HepG2 (cell line): ENCODE measurements around the gene SH2D3A. TPM values are rescaled to one million over a fixed set of nuclear protein-coding genes. Genes with fewer than 3 reads are reported as not detected.
"Not testable (repeated sequence)": the region's sequence is repeated elsewhere in the genome, so short reads cannot be mapped to it uniquely, and the experiment has no call there.

ENCODE experiments used
- ATAC-seq: fragments of 200-7000 bp; cut with Tn5 transposase; 3 replicates; pipeline ENCODE4 v1.9.1; 2020; ENCODE audit warnings: mild to moderate bottlenecking, moderate library complexity
- BruUV-seq: library from RNA; stranded (reverse); fragments of 400-500 nt; replicated peaks from 2 replicates; lab custom pipeline; 2021; lab: Mats Ljungman, UMichigan
- CTCF ChIA-PET: fragments of 300-600 bp; formaldehyde crosslinking; extraction: SDS; loops from one replicate; lab custom pipeline; 2021; ENCODE audit warnings: low total read pairs, inconsistent platforms, low intra/inter-chr PET ratio; lab: Yijun Ruan, JAX
- POLR2A ChIA-PET: fragments of 350-600 bp; sonication (Branson Sonifier 250); formaldehyde crosslinking; loops from one replicate; lab custom pipeline; 2020; ENCODE audit warnings: antibody characterized with exemption, inconsistent platforms; lab: Yijun Ruan, JAX
- DNase-seq: peaks from one replicate; pipeline ENCODE4 v3.0.0-alpha.2; 2015; ENCODE audit warnings: low spot score
- FAIRE-seq: peaks from 3 replicates; lab custom pipeline; 2011; peaks lifted over from hg19 to GRCh38; lab: Jason Lieb, UNC
- H2AFZ ChIP-seq: one replicate; pipeline ENCODE4 v1.6.1; 2011; ENCODE audit warnings: low read length, inconsistent platforms
- H3K27ac ChIP-seq: fragments of 300-600 bp; 3 replicates; pipeline ENCODE4 v1.8.0; 2011; ENCODE audit warnings: mixed run types, mild to moderate bottlenecking, mixed read lengths, low read length, inconsistent platforms; ENCODE audit not compliant: insufficient read depth; ENCODE audit errors: extremely low read length
- H3K27me3 ChIP-seq, 2 experiments: fragments of 200-600 bp in 1 of 2; 2 replicates in 1 of 2; 3 replicates in 1 of 2; pipeline versions ENCODE4 v1.6.0 to v1.8.0; 2011; ENCODE audit warnings: low read length in 2 of 2, mild to moderate bottlenecking in 2 of 2, moderate library complexity in 2 of 2, inconsistent platforms in 1 of 2; ENCODE audit not compliant: insufficient read depth in 2 of 2, control insufficient read depth in 1 of 2
- H3K36me3 ChIP-seq, 2 experiments: fragments of 200-600 bp in 1 of 2; replicated peaks in 1 of 2; 2 replicates in 1 of 2; 3 replicates in 1 of 2; pipeline versions ENCODE4 v1.5.1 to v1.8.0; 2011; ENCODE audit warnings: low read length in 2 of 2, inconsistent platforms in 1 of 2; ENCODE audit not compliant: insufficient read depth in 2 of 2, control insufficient read depth in 1 of 2
- H3K4me1 ChIP-seq: 2 replicates; pipeline ENCODE4 v1.5.1; 2012; ENCODE audit warnings: low read length, inconsistent platforms; ENCODE audit not compliant: insufficient read depth
- H3K4me2 ChIP-seq: 2 replicates; pipeline ENCODE4 v1.6.0; 2011; ENCODE audit warnings: low read depth, low read length, inconsistent platforms
- H3K4me3 ChIP-seq, 3 experiments: fragments of 200-600 bp in 1 of 3; sonication (generic), shearing (Covaris generic) in 1 of 3; replicated peaks in 1 of 3; 2 replicates each; pipeline ENCODE4 v1.5.1; 2011 to 2016; ENCODE audit warnings: low read length in 3 of 3, inconsistent platforms in 2 of 3, low read depth in 2 of 3, mild to moderate bottlenecking in 2 of 3, control low read depth in 1 of 3, mixed read lengths in 1 of 3; ENCODE audit not compliant: insufficient read depth in 1 of 3
- H3K79me2 ChIP-seq: one replicate; pipeline ENCODE4 v1.6.1; 2011; ENCODE audit warnings: low read length, inconsistent platforms; ENCODE audit not compliant: insufficient read depth
- H3K9ac ChIP-seq: 2 replicates; pipeline ENCODE4 v1.6.0; 2011; ENCODE audit warnings: mild to moderate bottlenecking, low read depth, low read length, inconsistent platforms; ENCODE audit not compliant: insufficient read depth
- H3K9me3 ChIP-seq: 2 replicates; pipeline ENCODE4 v1.5.1; 2012; ENCODE audit warnings: mild to moderate bottlenecking, low read length
- H4K20me1 ChIP-seq: 2 replicates; pipeline ENCODE4 v1.6.0; 2011; ENCODE audit warnings: inconsistent platforms, mild to moderate bottlenecking, low read length, moderate library complexity; ENCODE audit not compliant: insufficient read depth
- JDP2 ChIP-seq: sonication (generic); formaldehyde crosslinking; IDR thresholded peaks from 2 replicates; pipeline ENCODE4 v1.8.1; 2022; ENCODE audit warnings: missing genetic modification reagents, borderline replicate concordance
- KLF12 ChIP-seq: sonication (generic); formaldehyde crosslinking; IDR thresholded peaks from 2 replicates; pipeline ENCODE4 v1.4.0; 2020; ENCODE audit warnings: missing genetic modification reagents, borderline replicate concordance
- SETDB1 ChIP-seq: sonication (generic); formaldehyde crosslinking; IDR thresholded peaks from 2 replicates; pipeline ENCODE4 v1.5.1; 2020; ENCODE audit warnings: missing genetic modification reagents, mild to moderate bottlenecking, borderline replicate concordance
- SNAPC2 ChIP-seq: sonication (generic); formaldehyde crosslinking; IDR thresholded peaks from 2 replicates; pipeline ENCODE4 v1.8.1; 2022; ENCODE audit warnings: mild to moderate bottlenecking, missing genetic modification reagents
- WGBS: methylation state at CpG from one replicate; pipeline ENCODE4 v1.1.6; 2017; ENCODE audit warnings: low lambda C conversion rate; 5-methylcytosine and 5-hydroxymethylcytosine counted together
- in situ Hi-C: cut with HindIII; loops from 2 replicates; pipeline ENCODE4 v1.10.0; 2017; ENCODE audit warnings: low pct_unique_long_range_greater_than_20kb; ENCODE audit not compliant: extremely low pct_ligation_motif_present
- intact Hi-C: fragments of 100-400 bp; cut with micrococcal nuclease; formaldehyde crosslinking; loops from one replicate; pipeline ENCODE4 v1.10.0; 2022; ENCODE audit not compliant: unreplicated experiment
- polyA plus RNA-seq, 8 experiments: library from polyadenylated mRNA; depleted of rRNA in 3 of 8; stranded (reverse) in 7 of 8; unstranded in 1 of 8; fragments of >200 nt; fragmentation: Illumina TruSeq in 4 of 8; extraction: Trizol in 4 of 8; gene quantifications; 2 replicates each; pipeline versions ENCODE4 v1.2.1 to v1.2.3, GENCODE V29; 2011 to 2016; ENCODE audit warnings: low read depth in 4 of 8, missing spikeins in 1 of 8, mixed read lengths in 1 of 8; ENCODE audit not compliant: insufficient read depth in 1 of 8
- total RNA-seq, 5 experiments: library from RNA; depleted of rRNA; stranded (reverse); fragments of >200 nt; fragmentation: Illumina TruSeq; extraction: Trizol; gene quantifications; 2 replicates each; pipeline ENCODE4 v1.2.3, GENCODE V29; 2016; ENCODE audit warnings: low read depth in 1 of 5
- TF ChIP-seq, protein P1 (sequence below): sonication (generic); formaldehyde crosslinking; IDR thresholded peaks from 2 replicates; pipeline ENCODE4 v1.9.0; 2021; ENCODE audit warnings: missing genetic modification reagents, mild to moderate bottlenecking, borderline replicate concordance
- TF ChIP-seq, protein P2 (sequence below): sonication (generic); formaldehyde crosslinking; IDR thresholded peaks from 2 replicates; pipeline ENCODE4 v1.5.0; 2020; ENCODE audit warnings: missing genetic modification reagents, mild to moderate bottlenecking, borderline replicate concordance
- TF ChIP-seq, protein P3 (sequence below): sonication (generic); formaldehyde crosslinking; IDR thresholded peaks from 2 replicates; pipeline ENCODE4 v1.4.0; 2020; ENCODE audit warnings: mild to moderate bottlenecking, low read depth, missing genetic modification reagents

The SH2D3A gene
- total and polyA plus RNA-seq, 2 of the 13 experiments (the other 11 are each of a cell fraction or from before 2014, with no cell fraction given), result 1.0 to 2.2 TPM

DNA sequence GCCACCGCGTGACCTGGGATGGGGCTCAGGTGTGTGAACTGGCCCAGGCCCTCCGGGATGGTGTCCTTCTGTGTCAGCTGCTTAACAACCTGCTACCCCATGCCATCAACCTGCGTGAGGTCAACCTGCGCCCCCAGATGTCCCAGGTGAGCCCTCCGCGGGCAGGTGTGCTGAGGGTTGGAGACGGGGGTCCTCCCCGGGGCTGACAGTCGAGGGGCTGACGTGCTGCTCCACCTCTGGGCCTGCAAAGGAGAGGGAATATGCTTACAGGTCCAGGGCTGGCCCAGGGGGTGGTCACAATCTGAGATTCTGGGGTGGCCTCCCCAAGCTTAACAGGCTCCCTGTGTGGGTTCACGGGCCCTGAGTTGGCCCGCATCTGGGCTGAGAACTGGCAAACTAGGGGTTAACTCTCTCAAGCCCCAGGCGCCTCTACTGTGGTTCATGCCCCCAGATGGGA lies 5.7 kb upstream of the SH2D3A start (continued):
- TF ChIP-seq, protein P1, sequence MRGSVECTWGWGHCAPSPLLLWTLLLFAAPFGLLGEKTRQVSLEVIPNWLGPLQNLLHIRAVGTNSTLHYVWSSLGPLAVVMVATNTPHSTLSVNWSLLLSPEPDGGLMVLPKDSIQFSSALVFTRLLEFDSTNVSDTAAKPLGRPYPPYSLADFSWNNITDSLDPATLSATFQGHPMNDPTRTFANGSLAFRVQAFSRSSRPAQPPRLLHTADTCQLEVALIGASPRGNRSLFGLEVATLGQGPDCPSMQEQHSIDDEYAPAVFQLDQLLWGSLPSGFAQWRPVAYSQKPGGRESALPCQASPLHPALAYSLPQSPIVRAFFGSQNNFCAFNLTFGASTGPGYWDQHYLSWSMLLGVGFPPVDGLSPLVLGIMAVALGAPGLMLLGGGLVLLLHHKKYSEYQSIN (CRISPR knock-in tag), result no peak
- TF ChIP-seq, all 625 proteins: peak for 0

DNA sequence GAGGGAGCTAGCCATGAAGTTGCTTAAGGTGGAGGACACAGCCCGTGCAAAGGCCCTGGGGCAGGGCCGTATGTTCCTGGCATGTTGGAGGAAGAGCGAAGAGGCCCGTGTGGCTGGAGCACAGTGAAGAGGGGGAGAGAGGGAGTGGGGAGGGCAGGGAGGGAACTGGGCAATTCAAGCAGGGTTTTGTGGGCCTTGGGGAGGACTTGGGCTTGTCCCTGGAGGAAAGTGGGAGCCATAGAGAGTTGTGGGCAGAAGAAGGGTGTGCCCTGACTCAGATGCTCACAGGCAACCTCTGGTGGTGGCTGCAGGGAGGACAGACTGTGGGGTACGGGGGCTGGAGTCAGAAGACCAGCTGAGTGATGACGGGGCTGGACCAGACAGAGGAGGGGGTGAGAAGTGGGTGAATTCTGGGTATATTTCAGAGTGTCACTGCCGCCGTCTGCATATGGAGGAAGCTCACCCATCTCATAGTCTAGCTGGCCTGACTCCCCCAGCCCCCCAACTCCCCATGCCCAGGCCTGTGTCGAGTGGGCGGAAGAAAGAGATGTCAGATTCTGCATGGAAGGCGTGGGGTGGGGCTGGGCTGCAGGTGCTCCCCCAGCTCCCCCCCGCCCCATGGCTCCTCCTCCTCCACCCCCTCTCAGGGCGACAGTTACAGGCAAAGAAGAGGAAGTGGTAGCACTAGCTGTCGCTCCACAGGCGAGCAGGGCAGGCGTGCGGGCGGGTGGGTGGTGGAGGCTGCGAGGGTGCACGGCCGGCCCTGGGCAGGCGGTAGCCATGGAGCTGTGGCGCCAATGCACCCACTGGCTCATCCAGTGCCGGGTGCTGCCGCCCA lies 5.0 kb upstream of the SH2D3A start, which contains the start of gene VAV1:
Gene VAV1 (plus strand): TSS at position 681 of the 838 bp plus-strand sequence. CDS start 100 bp downstream, at position 781.
- Histone ChIP-seq H2AFZ (no peak within 1 kb of the TSS), H3K27ac (no peak within 1 kb of the TSS), H3K9me3 (no peaks in the 10 kb centered on the region), H3K36me3 (no peaks in the 10 kb centered on the region), H3K4me3 (no peak within 1 kb of the TSS), H3K4me1 (peaks cover 9% of the 10 kb centered on the region), H3K79me2 (no peaks in the 10 kb centered on the region), H3K27me3 (no peaks in the 10 kb centered on the region), H4K20me1 (no peaks in the 10 kb centered on the region), H3K4me2 (no peak within 1 kb of the TSS)
- DNase-seq (no peak), ATAC-seq (no peak)
- CTCF ChIA-PET, result no interaction called here
- BruUV-seq, result no TSS peak
- in situ Hi-C loops, result no loop called here
- 51% methylated on average over 18 of the region's 25 CpGs for WGBS
- intact Hi-C loops, result no loop called here
- TF ChIP-seq SNAPC2 (CRISPR knock-in tag) (no peak), SETDB1 (CRISPR knock-in tag) (no peak), JDP2 (CRISPR knock-in tag) (no peak), KLF12 (CRISPR knock-in tag) (no peak)
- TF ChIP-seq, protein P2, sequence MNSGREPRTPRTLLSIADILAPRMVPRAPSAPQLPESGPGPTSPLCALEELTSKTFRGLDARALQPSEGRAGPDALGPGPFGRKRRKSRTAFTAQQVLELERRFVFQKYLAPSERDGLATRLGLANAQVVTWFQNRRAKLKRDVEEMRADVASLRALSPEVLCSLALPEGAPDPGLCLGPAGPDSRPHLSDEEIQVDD (CRISPR knock-in tag), result no peak
- TF ChIP-seq, protein P3, sequence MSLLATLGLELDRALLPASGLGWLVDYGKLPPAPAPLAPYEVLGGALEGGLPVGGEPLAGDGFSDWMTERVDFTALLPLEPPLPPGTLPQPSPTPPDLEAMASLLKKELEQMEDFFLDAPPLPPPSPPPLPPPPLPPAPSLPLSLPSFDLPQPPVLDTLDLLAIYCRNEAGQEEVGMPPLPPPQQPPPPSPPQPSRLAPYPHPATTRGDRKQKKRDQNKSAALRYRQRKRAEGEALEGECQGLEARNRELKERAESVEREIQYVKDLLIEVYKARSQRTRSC, result no peak
- TF ChIP-seq, all 625 proteins: peak for 0
- no peak for FAIRE-seq
- POLR2A ChIA-PET, result no interaction called here
- no peak within 1 kb of the TSS for H3K9ac ChIP-seq

DNA sequence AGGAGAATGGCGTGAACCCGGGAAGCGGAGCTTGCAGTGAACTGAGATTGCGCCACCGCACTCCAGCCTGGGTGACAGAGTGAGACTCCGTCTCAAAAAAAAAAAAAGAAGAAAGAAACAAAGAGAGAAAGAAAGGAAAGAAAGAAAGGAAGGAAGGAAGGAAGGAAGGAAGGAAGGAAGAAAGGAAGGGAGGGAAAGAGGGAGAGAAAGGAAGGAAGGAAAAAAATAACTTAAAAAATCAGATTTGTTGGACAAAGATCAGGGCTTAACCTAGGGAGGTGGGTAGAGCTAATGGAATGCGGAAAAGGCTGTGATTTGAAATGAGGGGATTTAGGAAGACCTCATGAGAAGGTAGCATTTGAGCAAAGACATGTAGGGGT lies 4.4 kb upstream of the SH2D3A start:
- FAIRE-seq, H3K9me3 ChIP-seq, CTCF ChIA-PET, DNase-seq, ATAC-seq, BruUV-seq, H3K36me3 ChIP-seq, H3K27me3 ChIP-seq, H3K4me2 ChIP-seq, H3K4me3 ChIP-seq, in situ Hi-C loops, intact Hi-C loops, POLR2A ChIA-PET, H4K20me1 ChIP-seq, H3K27ac ChIP-seq, H2AFZ ChIP-seq, H3K79me2 ChIP-seq, H3K9ac ChIP-seq: not testable (repeated sequence)
- H3K4me1 ChIP-seq, result peaks cover 15% of the 10 kb centered on the region
- 40% methylated on average over 7 of the region's 7 CpGs for WGBS
